ENCODE data around the gene SSX2IP.
A peak's percentile ranks its signal among the peaks of the same experiment; 100 is the strongest.
"Not testable (repeated sequence)": the region's sequence is repeated elsewhere in the genome, so short reads cannot be mapped to it uniquely, and the experiment has no call there.

Gene SSX2IP, protein sequence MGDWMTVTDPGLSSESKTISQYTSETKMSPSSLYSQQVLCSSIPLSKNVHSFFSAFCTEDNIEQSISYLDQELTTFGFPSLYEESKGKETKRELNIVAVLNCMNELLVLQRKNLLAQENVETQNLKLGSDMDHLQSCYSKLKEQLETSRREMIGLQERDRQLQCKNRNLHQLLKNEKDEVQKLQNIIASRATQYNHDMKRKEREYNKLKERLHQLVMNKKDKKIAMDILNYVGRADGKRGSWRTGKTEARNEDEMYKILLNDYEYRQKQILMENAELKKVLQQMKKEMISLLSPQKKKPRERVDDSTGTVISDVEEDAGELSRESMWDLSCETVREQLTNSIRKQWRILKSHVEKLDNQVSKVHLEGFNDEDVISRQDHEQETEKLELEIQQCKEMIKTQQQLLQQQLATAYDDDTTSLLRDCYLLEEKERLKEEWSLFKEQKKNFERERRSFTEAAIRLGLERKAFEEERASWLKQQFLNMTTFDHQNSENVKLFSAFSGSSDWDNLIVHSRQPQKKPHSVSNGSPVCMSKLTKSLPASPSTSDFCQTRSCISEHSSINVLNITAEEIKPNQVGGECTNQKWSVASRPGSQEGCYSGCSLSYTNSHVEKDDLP

DNA sequence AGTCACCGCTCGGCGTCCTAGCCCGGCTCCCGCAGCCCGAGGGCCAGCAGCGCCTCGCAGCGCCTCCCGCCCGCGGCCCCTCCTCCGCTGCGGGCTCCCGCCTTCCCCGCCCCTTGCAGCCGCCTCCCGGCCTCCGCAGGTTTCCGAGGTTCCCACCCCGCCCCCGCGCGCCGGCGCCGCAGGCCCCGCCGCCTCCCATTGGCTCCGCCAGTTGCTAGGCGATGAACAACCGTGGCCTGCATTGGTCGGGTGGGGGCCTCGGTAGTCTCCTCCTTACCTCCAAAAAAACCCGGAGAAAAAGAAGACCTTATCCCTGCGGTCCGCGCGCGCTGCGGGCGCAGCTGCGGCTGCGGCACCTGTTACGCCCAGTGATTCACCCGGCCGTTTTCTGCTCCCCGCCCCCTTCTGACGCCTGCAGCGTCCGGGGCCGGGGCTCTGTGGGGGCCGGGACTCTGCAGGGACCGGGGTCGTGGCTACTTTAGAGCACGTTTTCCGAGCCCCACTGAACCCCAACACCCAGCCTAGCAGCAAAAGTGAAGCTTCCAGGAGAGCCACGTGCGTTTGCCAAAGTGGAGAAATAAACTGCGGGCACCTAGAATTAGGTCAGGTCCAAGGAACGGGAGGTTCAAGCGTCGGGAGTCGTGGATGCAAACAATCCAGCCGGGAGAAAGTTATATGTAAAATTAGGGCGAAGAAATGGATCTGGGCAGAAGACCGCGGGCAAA is at the start of gene SSX2IP:
TSS of gene SSX2IP (minus strand) at position 65 of the 725 bp plus-strand sequence. CDS start 19,242 bp downstream, outside the sequence.
- peak; percentile 99 for DNase-seq

DNA sequence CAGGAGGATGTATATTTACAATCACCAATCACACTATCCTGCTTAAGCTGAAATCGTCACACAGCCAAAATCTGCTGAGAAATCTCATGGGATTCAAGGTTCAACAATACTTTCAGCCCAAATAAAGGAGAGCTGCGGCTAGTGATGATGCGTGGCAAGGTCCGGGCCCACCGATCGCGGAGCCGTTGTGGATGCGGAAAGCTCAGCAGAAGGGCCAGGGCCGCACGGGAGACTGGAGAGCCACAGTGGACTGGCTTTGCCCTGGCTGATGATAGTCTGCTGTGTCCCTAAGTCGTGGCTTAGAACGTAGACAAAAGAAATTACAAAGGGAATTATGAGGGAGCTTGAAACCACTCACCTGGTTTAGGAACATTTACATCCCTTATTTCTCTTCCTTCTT is 48.0 kb upstream of the SSX2IP start:
- DNase-seq, result no peak

DNA sequence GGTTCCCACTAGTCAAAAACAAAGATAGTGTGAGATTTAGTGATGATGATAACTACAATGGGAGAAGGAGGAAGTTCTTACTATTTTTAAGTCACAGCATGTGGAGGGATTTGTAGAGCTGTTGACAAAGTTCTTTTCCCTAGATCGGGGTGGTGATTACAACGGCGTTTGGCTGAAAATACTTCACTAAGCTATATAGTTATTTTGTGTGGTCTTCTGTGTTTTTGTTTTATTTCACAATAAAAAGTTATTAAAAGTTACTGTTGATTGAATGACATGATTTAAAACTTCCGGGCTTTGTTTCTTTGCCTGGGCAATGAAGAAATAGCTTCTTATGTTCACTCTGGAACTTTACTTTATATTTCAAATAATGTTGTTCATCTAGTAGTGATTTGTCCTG is 47.3 kb upstream of the SSX2IP start:
- no peak for DNase-seq

DNA sequence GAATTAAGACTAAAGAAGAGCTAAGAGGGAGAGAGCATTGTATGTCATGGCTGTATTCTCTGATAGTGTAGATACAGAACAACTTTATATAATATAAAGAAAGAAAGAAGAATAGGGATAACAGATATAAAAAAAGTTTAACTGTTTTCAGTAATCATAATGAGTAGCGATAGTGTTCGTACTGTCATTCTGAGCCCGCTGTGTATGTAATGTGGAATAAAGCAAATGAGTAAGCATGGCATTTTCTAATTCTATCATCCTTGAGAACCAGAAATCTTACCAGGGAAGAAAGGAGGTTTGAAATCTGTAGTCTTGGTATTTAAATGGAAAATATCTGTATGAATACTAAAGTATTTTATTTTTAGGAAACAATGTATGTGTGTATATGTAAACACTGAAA is 46.7 kb upstream of the SSX2IP start:
- DNase-seq, result peak; percentile 20

DNA sequence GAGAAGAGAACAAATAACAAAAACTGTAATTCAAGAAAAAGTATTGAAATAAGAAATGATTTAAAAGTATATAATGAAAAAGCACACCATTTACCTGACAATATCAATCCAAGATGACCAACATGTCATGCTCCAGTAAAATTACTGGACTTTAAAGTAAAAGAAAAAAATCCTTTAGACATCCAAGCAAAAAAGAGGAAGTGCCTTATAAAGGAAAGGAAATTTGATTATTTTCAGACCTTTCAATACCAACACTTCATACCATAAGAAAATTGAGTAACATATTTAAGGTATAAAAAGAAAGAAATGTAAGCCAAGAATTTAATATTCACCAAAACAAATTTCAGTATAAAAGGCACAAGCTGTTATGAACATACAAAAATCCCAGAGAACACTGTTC is 46.2 kb upstream of the SSX2IP start:
- DNase-seq, result no peak

DNA sequence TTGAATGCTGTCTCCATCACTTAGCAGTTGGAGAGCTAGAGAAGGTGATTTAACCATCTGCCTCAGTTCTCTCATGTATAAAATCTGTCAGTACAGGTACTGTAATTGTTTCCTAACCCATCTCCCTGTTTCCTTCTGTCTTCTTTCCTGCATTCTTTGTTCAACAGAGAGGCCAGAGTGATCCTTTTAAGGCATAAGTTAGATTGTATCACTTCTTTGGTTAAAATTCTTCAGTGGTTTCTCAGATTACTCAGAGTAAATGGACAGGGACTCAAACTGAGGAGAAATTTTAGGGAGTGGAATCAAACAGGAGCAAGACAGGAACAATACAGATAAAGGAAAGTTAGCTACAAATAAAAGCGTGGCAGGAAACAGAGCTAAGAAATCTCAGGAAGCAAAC is 45.2 kb upstream of the SSX2IP start:
- no peak for DNase-seq

DNA sequence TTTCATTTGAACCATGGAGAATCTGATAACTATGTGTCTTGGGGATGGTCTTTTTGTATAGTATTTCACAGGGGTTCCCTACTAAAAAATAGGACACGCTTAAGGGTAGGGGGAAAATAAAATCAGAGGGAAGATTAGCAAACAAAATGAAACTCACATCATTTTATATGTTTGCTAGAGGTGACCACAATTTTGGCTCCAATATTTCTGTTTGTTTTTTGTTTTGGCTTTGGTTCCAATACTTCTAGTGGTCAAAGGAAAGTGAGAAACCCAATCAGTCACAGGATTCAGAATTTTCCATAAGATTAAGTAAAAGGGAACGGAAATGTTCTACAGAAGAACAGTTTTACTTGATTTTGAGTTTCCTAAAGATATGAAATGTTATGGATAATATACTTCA is 42.3 kb upstream of the SSX2IP start:
- no peak for DNase-seq

DNA sequence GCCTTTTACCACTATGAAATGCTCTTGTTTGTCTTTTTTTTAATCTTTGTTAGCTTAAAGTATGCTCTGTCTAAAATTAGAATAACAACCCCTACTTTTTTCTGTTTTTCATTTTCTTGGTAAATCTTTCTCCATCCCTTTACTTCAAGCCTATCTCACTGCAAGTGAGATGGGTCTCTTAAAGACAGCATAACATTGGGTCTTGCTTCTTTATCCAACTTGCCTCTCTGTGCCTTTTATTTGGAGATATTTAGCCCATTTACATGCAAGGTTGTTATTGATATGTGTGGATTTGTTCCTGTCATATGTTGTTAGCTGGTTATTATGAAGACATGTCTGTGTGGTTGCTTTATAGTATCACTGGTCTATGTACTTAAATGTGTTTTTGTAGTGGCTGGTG is 41.3 kb upstream of the SSX2IP start:
- DNase-seq, result no peak

DNA sequence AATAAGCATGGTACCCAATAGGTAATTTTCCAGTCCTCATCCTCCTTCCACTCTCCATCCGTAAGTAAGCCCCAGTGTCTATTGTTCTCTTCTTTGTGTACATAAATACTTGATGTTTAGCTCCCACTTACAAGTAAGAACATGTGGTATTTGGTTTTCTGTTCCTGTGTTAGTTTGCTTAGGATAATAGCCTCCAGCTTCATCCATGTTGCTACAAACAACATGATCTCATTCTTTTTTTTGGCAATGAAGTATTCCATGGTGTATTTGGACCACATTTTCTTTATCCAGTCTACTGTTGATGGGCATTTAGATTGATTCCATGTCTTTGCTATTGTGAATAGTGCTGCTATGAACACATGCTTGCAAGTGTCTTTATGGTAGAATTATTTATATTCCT is 37.5 kb upstream of the SSX2IP start:
- DNase-seq, result not testable (repeated sequence)

DNA sequence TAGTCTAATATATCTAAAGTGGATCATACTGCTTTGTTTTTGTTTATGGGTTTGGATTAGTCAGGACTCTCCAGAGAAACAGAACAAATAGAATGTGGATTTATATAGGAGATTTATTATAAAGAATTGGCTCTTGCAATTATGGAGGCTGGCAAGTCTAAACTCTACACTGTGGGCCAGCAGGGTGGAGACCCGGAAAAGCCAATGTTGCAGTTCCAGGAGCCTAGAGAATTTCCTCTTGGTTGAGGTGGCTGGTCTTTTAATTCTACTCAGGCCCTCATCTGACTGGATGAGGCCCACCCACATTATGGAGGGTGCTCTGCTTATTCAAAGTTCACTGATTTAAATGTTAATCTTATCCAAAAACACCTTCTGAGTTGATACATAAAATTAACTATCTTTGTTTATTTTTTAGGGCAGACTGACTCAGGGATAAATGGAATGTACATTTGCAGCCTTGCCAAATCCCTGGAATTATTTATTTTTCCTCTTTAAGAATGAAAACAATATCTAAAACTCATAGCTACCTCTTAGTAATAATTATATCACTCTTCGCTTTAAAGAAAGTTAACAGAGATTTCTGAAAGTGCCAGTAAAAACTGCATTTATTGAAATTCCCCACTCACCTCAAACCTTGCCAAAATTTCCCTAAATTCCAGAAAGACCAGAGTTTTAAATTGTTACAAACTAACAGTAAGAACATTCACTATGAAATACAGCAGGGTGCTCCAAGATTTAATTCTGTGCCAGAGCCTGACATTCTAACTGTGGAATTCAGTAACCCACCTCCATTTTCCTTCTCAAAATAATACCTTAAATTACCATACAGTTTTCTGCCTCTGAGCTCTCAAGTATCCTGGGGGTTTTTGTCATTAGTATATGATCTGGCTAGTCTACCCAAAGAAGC is 36.6 kb upstream of the SSX2IP start:
- DNase-seq, result no peak

DNA sequence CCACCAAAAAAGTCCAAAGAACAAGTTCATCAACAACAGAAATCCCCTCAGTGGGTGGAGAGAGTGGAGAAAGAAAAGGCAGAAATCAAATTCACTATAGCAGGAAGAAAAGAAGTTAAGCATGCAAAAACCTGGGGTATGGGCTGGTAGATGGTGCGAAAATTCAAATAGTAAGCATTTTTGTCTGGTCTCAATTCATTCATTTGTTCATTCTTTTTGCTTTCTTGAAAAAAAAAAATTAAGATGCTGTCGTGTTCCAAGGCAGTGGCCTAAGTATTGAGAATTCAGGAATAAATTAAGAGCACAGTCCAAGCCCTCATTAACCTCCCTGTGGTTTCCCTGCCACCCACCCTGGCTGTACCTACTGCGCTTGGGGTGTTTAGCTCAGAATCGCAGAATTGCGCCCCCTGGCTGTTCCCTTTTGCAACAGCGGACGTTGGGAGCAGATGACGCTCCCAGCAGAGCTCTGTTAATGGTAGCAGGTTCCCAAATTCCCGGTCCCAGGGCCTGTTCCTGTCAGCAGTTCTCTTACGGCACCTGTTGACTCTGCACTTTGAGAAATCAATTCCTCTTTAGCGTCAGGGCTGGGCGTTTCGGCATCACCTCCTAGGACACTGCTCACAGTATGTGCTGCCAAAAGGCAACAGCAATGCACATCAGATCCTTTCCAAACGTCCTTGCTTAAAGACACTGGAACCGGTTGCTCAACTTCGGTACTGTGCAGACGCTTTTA is 34.0 kb upstream of the SSX2IP start:
- DNase-seq, result peak; percentile 10

DNA sequence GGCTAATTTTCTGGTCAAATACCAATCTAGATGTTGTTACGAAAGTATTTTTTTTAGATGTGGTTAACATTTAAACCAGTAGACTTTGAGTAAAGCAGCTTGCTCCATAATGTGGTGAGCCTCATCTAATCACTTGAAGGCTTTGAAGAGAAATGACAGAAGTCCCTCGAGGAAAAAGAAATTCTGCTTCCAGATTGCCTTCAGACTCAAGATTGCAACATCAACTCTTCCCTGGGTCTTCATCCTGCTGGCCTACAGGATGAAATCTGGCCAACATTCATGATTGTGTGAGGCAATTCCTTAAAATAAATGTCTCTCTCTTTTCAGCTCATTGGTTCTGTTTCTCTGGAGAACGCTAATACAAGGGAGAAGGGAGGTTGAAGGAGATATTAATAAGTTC is 32.5 kb upstream of the SSX2IP start:
- no peak for DNase-seq

DNA sequence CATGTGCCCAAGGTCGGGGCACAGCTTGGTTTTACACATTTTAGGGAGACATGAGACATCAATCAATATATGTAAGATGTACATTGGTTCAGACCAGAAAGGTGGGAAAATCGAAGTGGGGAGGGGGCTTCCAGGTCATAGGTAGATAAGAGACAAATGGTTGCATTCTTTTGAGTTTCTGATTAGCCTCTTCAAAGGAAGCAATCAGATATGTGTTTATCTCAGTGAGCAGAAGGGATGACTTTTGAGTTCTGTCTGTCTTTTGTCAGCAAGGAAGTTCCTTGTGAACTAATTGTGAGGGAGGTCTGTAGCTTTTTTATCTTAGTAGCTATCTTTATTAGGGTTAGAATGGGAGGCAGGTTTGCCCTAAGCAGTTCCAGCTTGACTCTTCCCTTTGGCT is 31.6 kb upstream of the SSX2IP start:
- DNase-seq, result not testable (repeated sequence)

DNA sequence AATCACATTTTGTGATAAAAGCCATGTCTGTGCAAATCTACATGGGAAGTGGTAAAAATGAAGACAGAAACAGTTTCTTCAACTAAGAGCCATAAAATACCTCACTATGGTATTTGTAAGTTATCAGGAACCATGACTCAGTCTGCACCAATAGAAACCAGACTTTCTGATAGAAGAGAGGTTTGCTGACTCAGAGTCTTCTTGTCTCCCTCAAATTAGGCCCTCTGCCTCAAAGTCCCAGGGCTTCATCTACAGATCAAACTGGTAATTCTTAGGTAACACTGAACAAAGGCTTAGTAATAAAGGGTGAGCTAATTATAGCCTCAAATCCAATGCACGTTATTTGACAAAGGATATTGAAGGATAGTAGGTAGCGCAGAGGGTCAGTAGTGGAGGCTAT is 30.9 kb upstream of the SSX2IP start:
- DNase-seq, result peak; percentile 34

DNA sequence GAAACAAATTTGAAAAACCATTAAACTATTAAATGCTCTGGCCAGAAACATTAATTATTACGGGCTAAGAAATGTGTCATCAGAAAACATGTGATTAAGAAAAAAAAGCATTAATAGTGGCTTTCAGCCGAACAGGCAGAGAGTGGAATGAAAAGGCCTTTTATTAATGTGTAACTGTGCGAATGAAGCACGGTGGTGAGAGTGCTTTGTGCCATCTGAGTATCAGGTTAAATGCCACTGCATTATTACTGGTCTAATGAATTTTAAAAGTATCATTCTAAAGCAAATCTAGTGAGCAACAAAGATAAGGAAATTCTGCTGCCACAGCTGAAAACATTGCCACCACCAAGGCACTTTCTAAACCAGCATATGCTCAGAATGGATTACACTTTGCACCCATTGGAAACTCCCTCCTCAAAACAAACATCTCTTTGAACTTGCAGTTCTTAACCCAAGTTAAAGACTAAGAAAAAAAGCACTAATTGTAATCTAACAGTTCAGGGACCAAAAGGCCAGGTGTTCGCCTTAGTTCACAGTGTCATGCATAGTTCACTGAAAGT is 30.0 kb upstream of the SSX2IP start:
- no peak for DNase-seq

DNA sequence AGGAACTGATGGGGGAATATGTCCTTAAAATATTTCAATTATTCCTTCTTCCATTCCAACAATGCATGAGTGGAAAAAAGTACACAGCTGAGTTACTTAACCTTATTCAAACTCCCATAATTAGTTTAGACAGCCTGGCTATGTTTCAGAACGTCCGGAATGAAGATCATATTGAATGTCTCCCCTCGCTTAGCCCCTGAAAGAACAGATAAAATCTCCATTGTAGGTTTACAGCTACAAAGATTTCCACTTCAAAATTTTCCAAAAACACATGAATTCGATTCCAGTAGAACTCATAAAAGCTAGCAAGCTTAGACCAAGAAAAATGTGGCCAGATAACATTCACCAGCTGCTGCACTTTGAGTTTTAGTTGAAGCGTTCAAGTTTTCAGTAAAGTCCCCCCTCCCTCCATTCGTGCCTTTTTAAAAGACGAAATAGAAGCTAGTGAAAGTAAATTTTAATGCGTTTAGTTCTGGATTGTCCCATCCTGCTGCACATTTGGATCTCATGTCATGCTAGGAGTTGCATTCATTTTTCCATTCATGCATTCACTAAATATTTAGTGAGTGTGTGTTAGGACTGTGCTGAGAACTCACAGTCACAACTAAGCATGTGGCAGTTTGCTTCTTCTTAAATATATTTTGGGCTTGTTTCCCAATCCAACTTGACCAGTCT is 29.4 kb upstream of the SSX2IP start:
- DNase-seq, result no peak

DNA sequence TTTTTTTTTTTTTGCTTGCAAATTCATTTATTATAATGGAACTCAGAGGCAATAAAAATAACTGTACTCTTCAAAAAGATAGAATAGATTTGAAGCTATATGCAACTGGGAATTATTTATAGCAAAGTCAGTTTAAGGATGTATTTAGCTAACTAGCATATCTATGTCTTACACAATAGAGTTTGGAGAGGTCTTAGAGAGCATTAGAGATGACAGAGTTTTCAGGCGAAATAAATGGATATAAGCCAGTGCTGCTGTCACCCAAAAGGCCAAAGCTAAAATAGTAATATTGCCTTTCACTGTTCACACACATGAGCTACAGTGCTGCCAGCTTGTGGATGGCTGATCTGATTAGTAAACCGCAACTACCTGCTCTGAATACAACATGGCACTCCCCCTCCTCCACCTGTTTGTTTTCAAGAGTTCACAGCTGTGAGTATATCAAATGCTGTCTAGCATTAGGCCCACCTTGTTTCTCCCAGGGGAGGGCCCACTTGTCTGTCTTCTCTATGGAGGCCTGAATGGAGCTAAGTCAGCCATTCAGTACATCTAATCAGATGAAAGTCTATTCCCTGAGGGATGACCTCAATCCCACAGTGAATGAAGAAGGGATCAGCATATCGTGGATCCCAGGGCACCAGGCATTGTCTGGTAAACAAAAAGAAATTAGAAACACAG is 25.2 kb upstream of the SSX2IP start:
- DNase-seq, result no peak

DNA sequence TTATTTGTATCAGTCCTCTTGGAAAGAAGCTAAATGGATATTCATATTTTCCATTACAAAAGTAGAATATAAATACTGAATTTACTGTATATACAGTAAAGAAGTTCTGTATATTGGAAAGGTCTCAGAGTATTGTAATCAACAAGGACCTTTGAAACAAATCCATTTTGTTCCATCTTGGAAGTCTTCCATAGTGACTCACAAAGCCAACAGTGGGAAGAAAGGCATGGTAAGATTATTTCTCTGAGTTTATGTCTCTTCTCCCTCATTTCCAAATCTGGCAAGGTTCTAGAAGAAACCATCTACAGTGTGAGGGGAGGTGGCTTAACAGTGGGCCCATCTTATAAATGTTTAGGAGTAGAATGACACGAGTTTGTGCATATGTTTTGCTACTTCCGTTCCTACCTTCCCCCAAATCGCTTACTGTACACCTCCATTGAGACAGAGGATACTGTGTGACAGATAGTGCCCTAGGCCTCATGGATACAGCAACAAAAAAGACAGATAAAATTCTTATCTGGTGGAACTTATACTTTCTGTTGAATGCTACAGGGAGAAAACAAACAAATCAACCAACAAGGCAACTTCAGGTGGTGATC is 22.1 kb upstream of the SSX2IP start:
- no peak for DNase-seq

DNA sequence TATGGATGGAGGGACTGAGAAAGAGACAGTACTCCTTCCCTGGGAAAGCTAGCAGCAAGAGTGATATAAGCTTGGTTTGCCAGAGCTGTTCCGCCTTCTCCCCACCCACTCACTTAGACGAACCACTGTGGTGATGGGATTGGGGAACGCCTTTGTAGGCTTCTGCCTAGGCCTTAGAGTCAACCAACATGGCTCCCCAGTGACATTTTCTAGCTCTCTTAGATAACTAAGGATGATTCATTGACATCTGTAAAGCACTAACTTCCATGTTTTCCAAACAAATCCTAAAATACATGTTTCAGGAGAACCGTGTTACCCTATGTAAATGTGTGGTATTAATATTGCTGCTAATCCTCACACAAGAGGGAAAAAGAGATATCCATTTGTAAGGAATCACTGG is 21.6 kb upstream of the SSX2IP start:
- DNase-seq, result no peak

DNA sequence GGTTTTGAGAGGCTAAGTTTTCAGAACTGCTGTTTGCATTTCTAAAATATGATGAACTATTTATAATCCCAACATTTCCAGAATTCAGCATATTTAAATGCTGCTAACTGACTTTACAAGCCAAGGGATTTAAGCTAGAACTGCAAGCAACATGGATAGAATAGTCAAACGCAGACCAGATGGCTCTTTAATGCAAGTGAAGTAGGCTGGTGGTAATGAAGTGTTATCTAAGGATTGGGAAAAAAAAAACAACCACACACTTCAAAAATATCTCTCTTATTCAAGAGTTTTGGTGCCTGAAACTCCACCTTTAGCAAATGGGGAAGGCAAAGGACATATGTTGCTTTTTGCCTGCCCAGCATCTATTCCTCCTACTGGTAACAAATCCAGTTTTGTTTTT is 20.9 kb upstream of the SSX2IP start:
- DNase-seq, result no peak

All from activated CD4-positive, alpha-beta T cell treated with anti-CD3 and anti-CD28 coated beads, Interleukin-10, Interleukin-2, amounts not matched to agents 100 ng/mL and 50 ng/mL, durations not matched to agents 16 hours and 8 hours (primary cell).